Measurements from ENCODE around the gene SLC36A3.

Gene SLC36A3

DNA sequence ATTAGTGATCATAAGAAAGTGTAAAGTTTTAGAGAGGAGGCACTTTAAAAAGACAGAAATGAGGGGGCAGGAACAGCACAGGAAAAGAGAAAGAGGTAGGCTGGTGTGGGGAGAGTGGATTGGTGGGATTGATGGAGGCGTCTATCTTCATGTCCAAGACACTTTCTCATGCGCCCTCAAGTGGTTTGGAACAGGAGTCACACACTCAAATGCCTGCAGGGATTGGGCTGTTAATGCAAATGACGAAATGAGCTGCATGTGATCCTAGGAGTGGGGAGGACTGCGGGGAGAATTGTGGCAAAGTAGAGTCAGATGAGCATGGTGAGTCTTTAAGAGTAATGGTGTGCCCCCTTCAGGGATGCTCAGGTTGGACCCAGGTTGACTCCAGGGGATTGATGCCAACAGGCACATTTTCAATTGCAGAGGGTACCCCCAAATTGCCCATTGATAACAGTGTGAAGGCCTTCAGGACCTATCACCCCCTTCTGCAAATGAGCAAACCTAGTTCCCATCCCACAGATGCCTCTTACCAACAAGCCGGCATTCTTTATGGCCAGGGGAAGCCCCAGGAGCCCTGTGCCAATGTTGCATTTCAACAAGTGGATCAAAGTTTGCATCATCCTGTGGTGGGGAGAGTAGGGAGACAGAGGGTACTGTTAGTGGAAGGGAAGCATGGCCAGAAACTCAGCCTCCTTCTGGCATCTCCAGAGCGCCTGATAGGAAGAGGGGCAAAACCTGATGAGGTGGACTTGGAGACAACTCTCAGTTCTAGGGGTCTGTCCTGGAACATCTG, 5.3 kb downstream of the SLC36A3 start:
- DNase-seq, result no peak

DNA sequence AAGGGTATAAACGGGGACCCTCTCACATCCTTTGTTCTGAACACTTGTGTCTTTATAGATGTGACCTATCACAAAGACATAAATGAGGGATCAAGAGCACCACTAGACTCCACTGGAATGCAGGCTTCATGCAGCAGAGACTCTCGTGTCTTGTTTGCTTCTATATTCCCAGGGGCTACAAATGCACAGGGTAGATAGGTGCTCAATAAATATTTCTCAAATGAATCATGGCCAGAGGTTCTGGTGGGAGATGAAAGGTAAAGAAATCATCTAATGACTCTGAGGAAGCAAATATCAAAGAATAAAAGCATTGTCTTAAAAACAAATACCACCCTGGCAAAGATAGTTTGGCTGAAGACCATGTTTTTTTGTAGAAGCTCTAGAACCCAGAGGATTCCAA, 6.6 kb downstream of the SLC36A3 start:
- no peak for DNase-seq

DNA sequence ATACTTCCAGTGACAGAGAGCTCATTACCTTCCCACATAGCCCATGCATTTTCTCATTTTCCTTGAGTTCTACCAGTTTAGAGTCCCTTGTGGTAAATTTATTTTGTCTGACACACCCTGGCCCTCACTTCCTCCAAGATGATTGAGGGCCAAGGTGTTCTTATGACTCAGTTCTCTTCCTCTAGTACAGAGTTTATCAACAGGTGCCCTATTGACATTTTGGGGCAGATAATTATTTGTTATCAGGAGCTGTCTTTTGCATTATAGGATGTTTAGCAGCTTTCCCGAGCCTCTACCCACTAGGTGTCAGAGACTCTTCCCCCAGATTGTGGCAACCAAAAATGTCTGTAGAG, 7.1 kb downstream of the SLC36A3 start:
- no peak for DNase-seq

DNA sequence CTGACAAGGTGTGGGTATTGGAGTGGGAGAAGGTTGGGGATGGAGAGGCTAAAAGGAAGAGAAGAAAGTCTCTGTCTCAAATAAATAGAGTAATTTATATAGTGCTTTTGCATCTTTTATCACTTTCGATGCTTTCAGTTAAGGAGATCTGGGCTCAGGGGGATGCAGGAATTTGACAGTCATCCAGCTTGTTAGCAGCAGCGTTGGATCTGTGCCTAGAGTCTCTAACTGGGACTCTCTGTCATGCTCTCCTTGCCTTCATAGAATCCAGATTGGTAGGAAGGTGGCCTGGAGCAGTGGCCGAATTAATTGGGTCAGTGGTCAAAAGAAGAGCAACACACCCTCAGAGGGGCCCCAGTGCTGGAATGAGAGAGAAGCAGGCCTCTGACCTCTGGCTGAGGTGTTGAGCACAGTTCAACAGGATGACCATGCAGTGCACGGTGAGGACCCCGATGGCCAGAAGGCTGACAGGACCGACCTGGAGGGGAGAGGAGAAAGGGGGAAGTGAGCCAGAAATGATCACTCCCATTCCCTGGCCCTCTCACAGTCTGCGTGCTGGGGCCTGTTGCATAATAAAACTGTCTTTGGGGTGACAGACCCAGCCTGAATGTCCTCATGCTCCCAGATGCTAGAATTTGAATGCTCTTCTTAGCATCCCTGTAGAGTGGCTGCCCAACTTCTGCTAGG, 7.6 kb downstream of the SLC36A3 start:
- DNase-seq, result no peak

DNA sequence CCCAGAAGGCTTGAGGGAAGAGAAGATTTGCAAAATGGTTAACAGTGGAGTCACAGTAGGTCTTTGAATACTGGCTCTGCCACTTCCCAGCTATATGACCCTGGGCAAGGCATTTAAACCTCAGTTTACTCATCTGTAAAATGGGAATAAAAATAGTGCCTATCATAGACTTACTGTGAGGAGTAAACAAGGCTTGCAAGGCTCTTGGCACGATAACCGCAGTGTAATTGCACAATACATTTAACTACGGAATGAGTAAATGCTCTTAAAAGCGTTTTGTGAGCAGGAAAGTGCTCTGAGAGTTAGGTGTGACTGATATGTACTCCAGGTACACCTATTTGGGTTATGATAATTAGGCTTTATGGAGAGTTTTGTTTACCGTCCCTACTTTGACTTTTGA, 8.4 kb downstream of the SLC36A3 start:
- no peak for DNase-seq

DNA sequence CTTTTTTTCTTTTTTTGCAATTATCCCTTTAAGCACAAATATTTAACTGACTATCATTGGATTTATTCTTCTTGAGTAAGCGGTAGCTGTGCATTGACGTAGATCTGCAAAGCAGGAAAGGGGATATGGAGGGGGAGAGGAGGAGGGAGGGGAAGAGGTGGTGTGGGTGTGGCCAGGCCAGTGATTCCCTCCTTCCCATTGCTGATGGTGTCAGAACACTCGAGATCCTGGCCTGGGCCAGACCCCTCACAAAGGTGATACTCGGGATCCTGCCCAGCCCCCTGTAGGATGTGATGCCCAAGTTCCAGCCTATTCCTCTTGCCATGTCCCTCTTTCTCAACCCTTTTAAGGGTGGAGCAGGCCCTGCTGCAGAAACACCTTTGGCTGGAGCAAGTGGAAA, 9.9 kb downstream of the SLC36A3 start:
- no peak for DNase-seq

DNA sequence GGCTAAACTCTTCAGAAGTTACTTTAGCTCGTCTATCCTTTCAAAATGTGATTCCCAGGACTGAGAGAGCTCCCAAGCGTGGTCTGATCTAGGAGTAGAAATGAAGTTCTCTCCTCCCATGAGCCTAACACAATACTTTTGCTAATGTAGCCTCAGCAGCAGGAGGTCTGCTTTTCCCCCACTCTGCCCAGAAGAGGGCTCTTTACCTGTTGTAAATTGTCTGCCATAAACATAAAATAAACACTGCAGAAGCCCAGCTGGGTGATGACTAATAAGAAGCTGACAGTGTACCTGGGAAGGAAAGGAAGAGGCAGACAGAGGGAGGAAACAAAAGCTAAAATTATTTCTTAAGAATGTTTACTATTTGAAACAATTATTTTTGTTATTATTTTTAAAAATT, 15.4 kb downstream of the SLC36A3 start:
- DNase-seq, result no peak

DNA sequence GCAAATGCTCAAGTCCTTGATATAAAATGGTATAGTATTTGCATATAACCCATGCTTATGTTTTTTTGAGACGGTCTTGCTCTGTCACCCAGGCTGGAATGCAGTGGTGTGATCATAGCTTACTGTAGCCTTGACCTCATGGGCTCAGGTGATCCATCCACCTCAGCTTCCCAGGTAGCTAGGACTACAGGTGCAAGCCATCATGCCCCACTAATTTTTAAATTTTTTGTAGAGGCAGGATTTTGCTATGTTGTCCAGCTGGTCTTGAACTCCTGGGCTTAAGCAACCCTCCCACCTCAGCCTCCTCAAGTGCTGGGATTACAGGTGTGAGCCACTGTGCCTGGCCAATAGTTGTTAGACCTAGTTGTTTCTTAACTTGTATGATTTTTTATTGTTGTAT, 17.3 kb downstream of the SLC36A3 start:
- no peak for DNase-seq

DNA sequence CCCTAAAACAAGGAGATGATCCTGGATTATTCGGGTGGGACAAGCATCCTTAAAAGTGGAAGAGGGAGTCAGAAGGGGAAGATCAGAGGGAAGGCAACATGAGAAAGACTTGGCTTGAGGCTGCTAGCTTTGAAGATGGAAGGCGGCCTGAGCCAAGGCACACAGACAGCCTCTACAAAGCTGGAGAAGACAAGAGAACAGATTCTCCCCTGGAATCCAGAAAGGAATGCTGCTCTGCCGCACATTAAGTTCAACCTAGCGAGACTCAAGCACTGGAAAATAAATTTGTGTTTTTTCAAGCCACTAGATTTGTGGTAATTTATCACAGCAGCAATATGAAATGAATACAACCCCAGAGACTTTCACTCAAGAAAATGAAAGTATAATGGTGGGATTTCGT, 17.9 kb downstream of the SLC36A3 start:
- no peak for DNase-seq

DNA sequence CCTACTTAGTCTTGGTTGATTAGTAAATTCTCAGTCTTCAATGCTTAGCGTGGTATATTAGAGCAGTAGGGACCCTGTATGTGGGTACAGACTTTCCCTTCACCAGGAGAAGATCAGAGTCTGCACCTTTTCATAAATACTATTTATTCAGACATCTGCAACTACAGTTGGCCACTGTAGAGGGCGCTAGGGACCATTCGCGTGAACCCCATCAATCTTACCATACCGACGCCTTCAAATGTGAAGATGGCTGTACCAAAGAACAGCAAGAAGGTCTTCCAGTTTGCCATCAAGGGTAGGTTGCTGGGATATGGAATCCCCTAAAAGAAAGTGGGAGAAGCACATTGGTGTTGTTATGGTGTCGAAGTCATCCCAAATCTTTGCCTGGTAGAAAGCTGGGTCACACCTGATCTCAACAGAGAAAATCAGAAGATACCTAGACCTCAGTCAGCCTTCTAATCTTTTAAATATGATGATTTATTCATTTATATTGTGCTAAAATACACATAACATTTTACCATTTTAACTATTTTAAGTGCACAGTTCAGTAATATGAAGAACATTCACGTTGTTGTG, 19.1 kb downstream of the SLC36A3 start:
- no peak for DNase-seq

DNA sequence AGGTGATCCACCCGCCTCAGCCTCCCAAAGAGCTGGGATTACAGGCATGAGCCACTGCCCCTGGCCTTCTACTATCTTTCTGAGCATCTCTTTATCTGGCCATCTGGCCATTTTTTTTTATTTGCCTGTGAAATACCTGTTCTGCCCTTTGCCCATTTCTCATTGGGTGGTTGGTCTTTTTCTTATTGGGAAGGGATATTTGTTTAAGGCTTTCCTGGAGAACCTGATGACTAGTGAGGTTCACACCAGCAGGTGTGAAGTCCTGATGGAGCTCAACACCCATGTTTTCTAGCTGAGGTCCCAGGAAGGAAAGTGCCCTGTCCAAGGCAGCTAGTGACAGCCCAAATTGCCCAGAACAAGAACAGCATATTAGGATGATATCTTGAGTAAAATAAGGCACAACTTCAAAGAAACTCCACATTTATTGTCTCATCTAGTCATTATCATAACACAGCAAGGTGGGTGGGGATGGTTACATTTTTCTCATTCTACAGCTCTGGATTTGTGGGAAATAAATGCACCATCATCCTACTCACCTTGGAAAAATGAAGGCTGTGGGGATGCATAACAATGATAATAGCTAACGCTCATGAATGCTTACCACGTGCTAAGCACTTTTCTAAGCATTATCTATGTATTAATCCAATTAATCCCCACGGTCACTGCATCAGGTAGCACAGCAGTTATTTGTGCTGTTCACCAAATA, 20.3 kb downstream of the SLC36A3 start:
- DNase-seq, result no peak

DNA sequence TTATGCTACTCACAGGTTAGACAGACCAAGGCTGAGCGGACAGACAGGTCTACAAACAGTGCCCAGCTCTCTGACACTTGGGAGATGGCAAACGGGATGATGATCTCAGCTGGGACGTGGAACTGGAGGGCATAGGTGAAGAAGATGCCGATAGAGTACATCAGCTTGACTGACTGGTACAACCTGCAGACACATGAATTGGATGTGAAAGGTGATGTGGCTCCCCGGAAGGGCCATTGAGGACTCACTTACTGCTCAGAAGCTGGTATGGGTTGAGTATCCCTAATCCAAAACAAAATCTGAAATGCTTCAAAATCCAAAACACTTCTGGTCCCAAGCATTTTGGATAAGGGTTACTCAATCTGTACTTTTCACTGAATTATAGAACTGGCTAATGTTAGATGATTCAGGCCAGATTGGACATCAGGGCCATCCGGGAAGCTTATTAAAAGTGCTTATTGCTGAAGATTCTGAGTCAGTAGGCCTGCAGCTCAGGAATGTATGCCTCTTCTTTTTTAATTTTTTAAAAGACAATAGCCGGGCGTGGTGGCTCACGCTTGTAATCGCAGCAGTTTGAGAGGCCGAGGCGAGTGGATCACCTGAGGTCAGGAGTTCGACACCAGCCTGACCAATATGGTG, 22.4 kb downstream of the SLC36A3 start:
- DNase-seq, result no peak

DNA sequence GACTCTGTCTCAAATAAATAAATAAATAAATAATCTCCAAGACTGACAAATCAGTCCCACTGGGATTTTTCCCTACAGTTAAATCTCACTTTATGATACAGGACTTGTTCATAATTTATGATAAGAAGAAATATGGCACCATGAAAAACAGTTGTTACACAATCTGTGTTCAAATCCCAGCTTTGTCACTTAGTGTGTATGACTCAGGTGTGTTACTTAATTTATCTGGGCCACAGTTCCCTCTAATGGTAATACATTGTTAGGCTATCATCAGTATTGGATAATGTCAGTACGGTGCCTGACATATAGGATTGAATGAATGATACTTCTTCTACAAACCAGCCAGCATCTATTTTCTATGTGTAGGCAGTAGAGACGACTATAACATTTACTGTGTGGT, 23.1 kb downstream of the SLC36A3 start:
- no peak for DNase-seq

DNA sequence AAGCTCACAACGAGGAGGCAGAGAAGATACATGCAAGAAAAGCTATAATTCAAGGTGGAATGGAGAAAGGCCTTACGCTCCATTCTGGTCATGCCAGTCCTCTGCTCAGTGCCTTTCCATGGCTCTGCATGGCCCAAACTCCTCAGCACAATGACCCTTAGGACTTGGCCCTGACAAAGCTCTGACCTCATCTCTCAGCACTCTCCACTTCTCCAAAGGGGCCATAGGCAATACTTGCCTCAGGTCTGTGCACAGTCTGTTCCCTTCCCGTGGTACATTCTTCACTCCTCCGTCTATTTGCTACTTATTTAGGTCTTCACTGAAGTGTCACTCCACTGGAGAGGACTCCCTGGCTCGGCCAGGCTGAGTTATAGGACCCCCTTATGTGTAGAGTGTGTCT, 24.7 kb downstream of the SLC36A3 start:
- DNase-seq, result no peak

DNA sequence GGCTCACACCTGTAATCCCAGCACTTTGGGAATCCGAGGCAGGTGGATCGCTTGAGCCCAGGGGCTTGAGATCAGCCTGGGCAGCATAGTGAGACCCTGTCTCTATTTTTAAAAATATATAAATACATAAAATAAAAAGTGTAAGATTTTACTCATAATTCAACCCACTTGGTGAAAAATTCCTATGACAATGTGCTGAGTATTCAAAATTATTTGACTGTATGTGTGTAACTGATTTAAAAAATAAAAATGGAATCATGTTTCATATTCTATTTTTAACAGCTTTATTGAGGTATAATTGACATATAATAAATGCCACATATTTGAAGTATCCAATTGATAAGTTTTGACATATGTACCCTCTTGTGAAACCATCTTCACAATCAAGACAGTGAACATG, 27.8 kb downstream of the SLC36A3 start:
- DNase-seq, result no peak

DNA sequence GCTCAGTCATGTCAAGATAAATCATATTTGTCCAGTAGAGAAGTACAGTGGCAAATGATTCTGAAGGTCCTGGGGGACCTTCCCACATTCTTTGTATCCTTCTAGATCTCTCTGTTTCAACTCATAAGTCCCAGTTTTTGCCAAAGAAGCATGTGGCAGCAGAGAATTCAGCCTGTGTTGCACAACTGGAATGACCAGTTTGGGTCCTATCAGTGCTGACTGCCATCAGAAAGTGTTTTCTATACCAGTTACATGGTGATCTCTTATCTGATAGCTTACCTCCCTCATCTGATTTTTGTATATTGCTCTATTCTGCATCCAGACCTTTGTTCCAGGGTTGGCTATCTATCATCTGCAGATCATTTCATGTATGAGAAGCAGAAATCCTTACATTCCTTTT, 28.9 kb downstream of the SLC36A3 start:
- DNase-seq, result no peak

DNA sequence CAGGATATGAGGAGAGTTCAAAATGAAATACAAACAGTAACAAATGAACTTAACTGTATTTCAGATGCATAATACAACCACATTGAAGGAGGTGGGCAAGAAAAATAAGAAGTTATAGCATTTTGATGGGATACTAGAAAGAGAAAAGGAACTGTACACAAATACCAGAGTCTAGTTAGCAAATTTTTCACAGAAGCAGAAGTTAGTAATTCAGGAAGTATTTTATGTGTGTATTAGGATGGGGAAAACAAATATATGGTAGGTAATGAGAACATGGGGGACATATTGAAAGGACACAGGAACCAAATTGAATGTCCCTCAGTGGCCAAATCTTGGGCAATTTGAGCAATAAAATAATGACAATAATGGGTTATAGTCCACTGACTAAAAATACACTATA, 32.2 kb downstream of the SLC36A3 start:
- DNase-seq, result no peak

DNA sequence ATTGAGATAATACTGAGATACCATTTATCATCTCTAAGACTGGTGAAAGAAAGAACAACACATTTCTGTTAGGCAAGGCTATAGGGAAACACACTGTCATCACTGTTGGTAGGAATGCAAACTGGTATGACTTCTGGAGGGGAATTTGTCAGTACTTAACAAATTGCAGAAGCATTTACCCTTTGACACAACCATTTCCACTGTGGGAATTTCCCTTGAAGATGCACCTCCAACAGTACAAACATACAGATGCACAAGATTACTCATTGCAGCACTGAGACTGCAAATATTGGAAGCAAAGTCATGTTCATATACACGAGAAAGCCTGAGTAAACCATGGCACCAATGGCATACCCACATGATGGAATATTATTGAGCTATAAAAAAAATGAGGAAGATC, 33.0 kb downstream of the SLC36A3 start:
- DNase-seq, result no peak

DNA sequence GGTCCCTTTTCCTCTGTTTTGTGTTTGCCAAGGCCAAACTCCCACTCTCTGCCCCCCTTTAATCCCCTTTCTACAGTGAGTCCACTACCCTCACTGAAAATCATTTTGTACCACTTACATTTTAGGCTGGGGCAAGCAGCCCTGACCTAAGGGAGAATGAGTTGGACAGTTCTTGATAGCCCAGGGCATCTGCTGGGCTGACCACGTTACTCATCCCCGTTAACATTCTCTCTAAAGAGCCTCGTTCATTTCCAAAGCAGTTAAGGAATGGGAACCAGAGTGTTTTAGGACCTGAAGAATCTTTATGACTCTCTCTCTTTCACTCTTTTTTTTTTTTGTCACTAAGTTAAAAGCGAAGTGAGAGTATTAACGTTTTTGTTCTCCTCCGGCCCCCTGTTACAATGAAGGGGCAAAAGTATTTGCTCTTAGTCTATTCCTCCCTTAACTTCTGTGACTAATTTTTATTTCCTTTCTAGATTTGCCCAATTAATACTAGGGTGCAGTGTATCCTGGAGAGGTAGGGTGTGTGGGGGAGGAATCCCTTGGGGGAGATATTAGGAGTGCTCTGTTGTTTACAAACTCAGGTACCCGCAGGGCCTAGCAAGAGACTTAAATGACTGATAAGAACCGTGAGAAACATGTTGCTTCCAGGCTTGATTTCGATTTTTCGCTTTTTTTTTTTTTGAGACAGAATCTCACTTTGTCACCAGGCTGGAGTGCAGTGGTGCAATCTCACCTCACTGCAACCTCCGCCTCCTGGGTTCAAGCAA, 35.9 kb downstream of the SLC36A3 start:
- DNase-seq, result no peak

DNA sequence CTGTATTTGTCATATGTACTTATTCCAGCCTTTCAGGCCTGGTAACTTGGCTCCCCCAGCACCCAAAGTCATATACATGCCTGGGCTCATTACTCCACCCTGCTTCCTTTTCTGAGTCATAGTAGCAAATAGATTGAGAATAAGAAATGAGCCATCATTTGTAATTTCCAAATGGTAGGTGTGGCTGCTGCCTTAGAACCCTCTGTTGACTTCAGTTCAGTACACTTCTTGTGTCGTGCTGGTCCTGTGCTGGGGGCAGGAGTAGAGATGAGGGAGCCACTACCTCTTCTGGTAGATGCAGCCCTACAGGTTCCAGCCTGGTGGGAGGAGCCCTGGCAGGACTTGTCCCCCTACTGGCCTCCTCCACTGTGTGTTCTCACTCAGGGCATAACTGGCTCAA, 39.5 kb downstream of the SLC36A3 start:
- DNase-seq, result no peak

DNA sequence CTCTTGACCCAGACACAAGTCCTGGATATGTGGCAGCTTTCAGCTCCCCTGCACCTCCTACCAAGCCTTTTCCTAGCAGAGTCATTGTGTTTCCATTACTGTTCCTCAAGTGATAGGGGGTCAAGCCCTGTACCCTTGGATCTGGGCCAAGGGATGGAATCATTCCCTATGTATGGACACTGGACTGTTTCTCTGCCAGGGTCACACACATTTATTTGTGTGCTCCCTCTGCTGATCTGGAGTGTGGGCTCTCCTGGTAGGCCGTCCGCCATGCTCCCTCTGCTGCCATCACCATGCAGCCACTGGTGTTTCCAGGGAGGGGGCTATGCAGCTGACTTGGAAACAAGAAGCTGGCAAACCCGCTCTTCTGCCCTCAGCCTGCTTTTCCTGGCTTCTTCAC, 41.0 kb downstream of the SLC36A3 start:
- no peak for DNase-seq

DNA sequence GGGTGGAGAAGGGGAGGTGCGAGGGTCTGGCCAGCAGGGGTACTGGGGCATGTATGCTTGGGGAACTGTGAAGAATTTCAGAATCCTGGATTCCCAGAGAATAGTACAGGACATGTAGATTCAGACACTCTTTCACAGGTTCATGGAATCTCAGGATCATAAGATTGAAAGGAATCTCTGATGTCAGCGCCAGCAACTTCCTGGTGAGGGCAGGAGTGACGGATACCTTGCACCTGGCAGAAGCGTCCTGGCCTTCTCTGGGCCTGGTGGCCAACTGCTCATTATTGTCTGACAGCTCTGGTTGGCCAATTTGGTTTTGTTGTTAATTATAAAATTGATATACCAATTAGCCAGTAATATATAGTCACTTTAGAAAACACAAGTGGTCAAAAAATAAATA, 43.6 kb downstream of the SLC36A3 start:
- DNase-seq, result no peak

DNA sequence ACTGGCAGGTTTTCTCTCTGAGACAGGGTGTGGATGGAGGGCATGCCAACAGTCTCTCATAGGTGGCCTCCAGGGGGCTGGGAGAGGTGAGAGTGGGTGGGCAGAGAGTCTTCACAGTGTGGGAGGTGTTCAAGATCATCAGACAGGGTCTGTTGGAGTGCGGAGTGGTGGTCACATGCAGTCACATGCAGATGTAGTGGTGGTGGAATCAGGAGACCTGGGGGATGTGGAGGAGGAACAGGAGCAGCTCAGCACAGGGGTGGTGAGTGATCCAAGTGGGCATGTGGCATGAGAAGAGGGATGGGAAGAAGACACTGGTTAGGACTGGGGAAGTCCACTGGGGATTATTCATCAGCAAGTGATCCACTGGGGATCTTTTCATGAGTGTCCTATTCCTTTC, 44.8 kb downstream of the SLC36A3 start:
- no peak for DNase-seq
